Stomach (tissue), 4 donors: Measurements from ENCODE around the gene BBLN.

Experiments
- CTCF ChIP-seq, 7 experiments: fragments of 450-650 bp in 4 of 7; fragments of 200-600 bp in 3 of 7; sonication (generic) in 3 of 7; IDR thresholded peaks; one replicate each; pipeline ENCODE4 v1.5.1; 2016 to 2019; ENCODE audit warnings: antibody characterized with exemption in 7 of 7, control low read depth in 2 of 7, mild to moderate bottlenecking in 1 of 7
- EP300 ChIP-seq: sonication (generic); formaldehyde crosslinking; IDR thresholded peaks from one replicate; pipeline ENCODE4 v1.6.1; 2017; ENCODE audit warnings: antibody characterized with exemption
- POLR2A ChIP-seq, 4 donors: fragments of 450-650 bp; IDR thresholded peaks; one replicate each; pipeline ENCODE4 v1.6.1; 2016; ENCODE audit warnings: antibody characterized with exemption in 4 of 4, control low read depth in 2 of 4, mild to moderate bottlenecking in 1 of 4, moderate library complexity in 1 of 4
- POLR2AphosphoS5 ChIP-seq, 3 donors: sonication (generic); formaldehyde crosslinking; IDR thresholded peaks; one replicate each; pipeline ENCODE4 v1.6.1; 2016; ENCODE audit warnings: antibody characterized with exemption in 3 of 3

GRCh38 chr9:128139621-128140020 lies 20.4 kb upstream of the BBLN start:
- TF ChIP-seq POLR2AphosphoS5 (IDR thresholded peaks at IDR 0.05), result no peak
- TF ChIP-seq CTCF (IDR thresholded peaks at IDR 0.05), result no peak
- no peak for TF ChIP-seq POLR2A (IDR thresholded peaks at IDR 0.05)
- TF ChIP-seq EP300, result no peak
